Gastroesophageal sphincter (tissue), 4 donors: Measurements from ENCODE around the gene FMOD. TPM values are rescaled to one million over a fixed set of nuclear protein-coding genes. Genes with fewer than 3 reads are reported as not detected.

Experiments
- ATAC-seq: fragments of 150-250 bp; one replicate; pipeline ENCODE4 v1.9.1; 2016; ENCODE audit warnings: mild to moderate bottlenecking, moderate library complexity
- H3K27ac ChIP-seq, 4 donors: fragments of 200-600 bp; sonication (generic) in 3 of 4; 1 replicate in 3 of 4; 2 replicates in 1 of 4; pipeline ENCODE4 v1.5.1; 2016 to 2019
- H3K27me3 ChIP-seq: fragments of 200-600 bp; sonication (generic); one replicate; pipeline ENCODE4 v1.5.1; 2019
- H3K36me3 ChIP-seq, 2 donors: fragments of 200-600 bp; sonication (generic); one replicate each; pipeline ENCODE4 v1.5.1; 2019; ENCODE audit warnings: control low read depth in 1 of 2
- H3K4me1 ChIP-seq, 3 donors: fragments of 200-600 bp; sonication (generic); 1 replicate in 2 of 3; 2 replicates in 1 of 3; pipeline ENCODE4 v1.5.1; 2016 to 2019; ENCODE audit warnings: control low read depth in 2 of 3
- H3K4me3 ChIP-seq, 2 donors: fragments of 200-600 bp; sonication (generic); one replicate each; pipeline ENCODE4 v1.5.1; 2019; ENCODE audit warnings: mild to moderate bottlenecking in 1 of 2, moderate library complexity in 1 of 2
- H3K9me3 ChIP-seq, 3 donors: fragments of 200-600 bp; sonication (generic); one replicate each; pipeline ENCODE4 v1.5.1; 2017 to 2019; ENCODE audit warnings: control low read depth in 2 of 3
- CTCF ChIP-seq, 4 experiments: fragments of 200-600 bp in 2 of 4; fragments of 450-650 bp in 2 of 4; sonication (generic) in 1 of 4; IDR thresholded peaks; one replicate each; pipeline ENCODE4 v1.5.1; 2017 to 2019; ENCODE audit warnings: antibody characterized with exemption in 4 of 4, mild to moderate bottlenecking in 2 of 4, moderate library complexity in 2 of 4
- EP300 ChIP-seq: sonication (generic); formaldehyde crosslinking; IDR thresholded peaks from one replicate; pipeline ENCODE4 v1.6.1; 2017; ENCODE audit warnings: antibody characterized with exemption, mild to moderate bottlenecking
- POLR2A ChIP-seq, 2 donors: fragments of 450-650 bp; IDR thresholded peaks; one replicate each; pipeline ENCODE4 v1.6.1; 2017; ENCODE audit warnings: antibody characterized with exemption in 2 of 2, mild to moderate bottlenecking in 2 of 2, moderate library complexity in 1 of 2
- POLR2AphosphoS5 ChIP-seq: sonication (generic); formaldehyde crosslinking; IDR thresholded peaks from one replicate; pipeline ENCODE4 v1.6.1; 2017; ENCODE audit warnings: antibody characterized with exemption
- WGBS, 2 donors: methylation state at CpG; one replicate each; pipeline ENCODE4 v1.1.5; 2018; ENCODE audit warnings: low coverage in 1 of 2; 5-methylcytosine and 5-hydroxymethylcytosine counted together
- total RNA-seq, 4 donors: library from RNA; depleted of rRNA; stranded (reverse); fragments of >200 nt; gene quantifications; one replicate each; pipeline ENCODE4 v1.1.0, GENCODE V29; 2016

Gene FMOD
- total RNA-seq, 4 donors from 2014 or later, result 19.3 to 53.6 (median 37.9) TPM

GRCh38 chr1:203322500-203323179, 28.3 kb downstream of the FMOD start:
- Histone ChIP-seq H3K27me3 (no peaks in the 10 kb centered on the region), H3K36me3 (no peaks in the 10 kb centered on the region), H3K4me3 (no peak overlapping the region), H3K27ac (peak overlapping the region in 3 of 4 donors; percentile 77 to 98 (median 86)), H3K4me1 (peaks cover 0 to 77% (median 34%) of the 10 kb centered on the region in 3 donors), H3K9me3 (no peaks in the 10 kb centered on the region)
- ATAC-seq, result peak; percentile 63
- no peak for TF ChIP-seq CTCF (IDR thresholded peaks at IDR 0.05)
- TF ChIP-seq EP300, result no peak
- TF ChIP-seq POLR2AphosphoS5, result peak; percentile 54
- TF ChIP-seq POLR2A (IDR thresholded peaks at IDR 0.05), result no peak

GRCh38 chr1:203321273-203322052, 29.5 kb downstream of the FMOD start:
- WGBS, 2 donors, result 91 to 100% methylated on average over 1 to 4 of the region's 6 CpGs
- peaks cover 3 to 78% (median 33%) of the 10 kb centered on the region in 3 donors for H3K4me1 ChIP-seq
- ATAC-seq, result no peak
- no peaks in the 10 kb centered on the region for H3K36me3 ChIP-seq
- H3K9me3 ChIP-seq, result no peaks in the 10 kb centered on the region
- TF ChIP-seq POLR2A (IDR thresholded peaks at IDR 0.05) (no peak), EP300 (no peak), CTCF (IDR thresholded peaks at IDR 0.05) (no peak), POLR2AphosphoS5 (no peak)
- no peak overlapping the region for H3K4me3 ChIP-seq
- H3K27ac ChIP-seq, result peak overlapping the region in 3 of 4 donors; percentile 66 to 98 (median 86)
- no peaks in the 10 kb centered on the region for H3K27me3 ChIP-seq

GRCh38 chr1:203320591-203321272, 30.2 kb downstream of the FMOD start:
- no peaks in the 10 kb centered on the region for H3K9me3 ChIP-seq
- no peaks in the 10 kb centered on the region for H3K36me3 ChIP-seq
- H3K27ac ChIP-seq, result peak overlapping the region in 3 of 4 donors; percentile 41 to 98 (median 66)
- TF ChIP-seq POLR2AphosphoS5 (peak; percentile 43), EP300 (no peak)
- 18 to 30% methylated on average over 2 to 4 of the region's 6 CpGs for WGBS, 2 donors
- H3K27me3 ChIP-seq, result no peaks in the 10 kb centered on the region
- ATAC-seq, result peak; percentile 35
- H3K4me3 ChIP-seq, result no peak overlapping the region
- peaks cover 3 to 78% (median 33%) of the 10 kb centered on the region in 3 donors for H3K4me1 ChIP-seq

GRCh38 chr1:203318229-203318517, 32.7 kb downstream of the FMOD start:
- 80 to 92% methylated on average over 1 of the region's 1 CpG for WGBS, 2 donors
- no peaks in the 10 kb centered on the region for H3K36me3 ChIP-seq
- ATAC-seq, result no peak
- H3K27me3 ChIP-seq, result no peaks in the 10 kb centered on the region
- peaks cover 3 to 58% (median 8%) of the 10 kb centered on the region in 3 donors for H3K4me1 ChIP-seq
- no peaks in the 10 kb centered on the region for H3K9me3 ChIP-seq
- no peak overlapping the region for H3K4me3 ChIP-seq
- TF ChIP-seq POLR2A (IDR thresholded peaks at IDR 0.05), result no peak
- no peak for TF ChIP-seq POLR2AphosphoS5
- TF ChIP-seq EP300, result no peak
- no peak for TF ChIP-seq CTCF (IDR thresholded peaks at IDR 0.05)
- no peak overlapping the region for H3K27ac ChIP-seq

GRCh38 chr1:203317429-203318228, 33.3 kb downstream of the FMOD start:
- H3K4me1 ChIP-seq, result peaks cover 3 to 53% (median 5%) of the 10 kb centered on the region in 3 donors
- no peaks in the 10 kb centered on the region for H3K36me3 ChIP-seq
- no peaks in the 10 kb centered on the region for H3K27me3 ChIP-seq
- no peak for ATAC-seq
- H3K4me3 ChIP-seq, result no peak overlapping the region
- WGBS, 2 donors, result 83 to 88% methylated on average over 5 to 7 of the region's 7 CpGs
- no peaks in the 10 kb centered on the region for H3K9me3 ChIP-seq
- TF ChIP-seq EP300 (no peak), POLR2AphosphoS5 (no peak), POLR2A (IDR thresholded peaks at IDR 0.05) (no peak), CTCF (IDR thresholded peaks at IDR 0.05) (no peak)
- peak overlapping the region in 3 of 4 donors; percentile 36 to 78 (median 48) for H3K27ac ChIP-seq
